HG03135 (cell line): ENCODE measurements around the gene AMBN.
A peak's percentile ranks its signal among the peaks of the same experiment; 100 is the strongest.

Experiments
- ATAC-seq: cut with Tn5 transposase; IDR thresholded peaks from one replicate; pipeline ENCODE4 v1.9.1; 2021; ENCODE audit warnings: mild to moderate bottlenecking, moderate library complexity; ENCODE audit not compliant: unreplicated experiment

AMBN gene, protein sequence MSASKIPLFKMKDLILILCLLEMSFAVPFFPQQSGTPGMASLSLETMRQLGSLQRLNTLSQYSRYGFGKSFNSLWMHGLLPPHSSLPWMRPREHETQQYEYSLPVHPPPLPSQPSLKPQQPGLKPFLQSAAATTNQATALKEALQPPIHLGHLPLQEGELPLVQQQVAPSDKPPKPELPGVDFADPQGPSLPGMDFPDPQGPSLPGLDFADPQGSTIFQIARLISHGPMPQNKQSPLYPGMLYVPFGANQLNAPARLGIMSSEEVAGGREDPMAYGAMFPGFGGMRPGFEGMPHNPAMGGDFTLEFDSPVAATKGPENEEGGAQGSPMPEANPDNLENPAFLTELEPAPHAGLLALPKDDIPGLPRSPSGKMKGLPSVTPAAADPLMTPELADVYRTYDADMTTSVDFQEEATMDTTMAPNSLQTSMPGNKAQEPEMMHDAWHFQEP

GRCh38 chr4:70591955-70592582 is at the start of gene AMBN:
TSS of gene AMBN (plus strand) at chr4:70592256. CDS start at chr4:70592359, 103 bp downstream.
- ATAC-seq, result no peak

DNA sequence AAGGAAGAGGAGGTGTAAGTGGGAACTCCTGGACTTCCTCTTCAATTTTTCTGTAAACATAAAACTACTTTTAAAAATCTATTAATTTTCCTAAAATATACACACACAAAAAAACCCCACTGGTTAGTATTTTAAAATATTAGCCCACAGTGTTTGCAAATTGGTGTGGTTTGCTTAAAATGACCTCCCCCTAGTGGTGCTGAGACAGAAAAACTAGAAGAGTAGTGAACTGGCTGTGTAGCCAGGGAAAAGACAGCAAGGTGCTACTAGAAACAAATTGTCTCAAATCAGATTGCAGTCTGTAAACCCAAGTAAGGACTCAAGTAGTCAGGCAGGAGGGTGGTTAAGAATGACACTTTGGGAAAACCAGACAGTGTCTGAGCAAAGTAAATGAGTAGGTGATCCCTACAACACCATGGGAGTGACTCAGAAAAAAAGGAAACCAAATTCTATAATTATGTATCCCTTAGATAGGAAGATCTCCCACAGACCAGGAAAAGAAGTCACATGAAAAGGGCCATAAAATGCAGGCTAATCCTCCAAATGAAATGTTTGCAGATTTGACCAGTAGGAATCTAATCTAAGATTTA is 47.7 kb upstream of the AMBN start:
- ATAC-seq, result no peak

DNA sequence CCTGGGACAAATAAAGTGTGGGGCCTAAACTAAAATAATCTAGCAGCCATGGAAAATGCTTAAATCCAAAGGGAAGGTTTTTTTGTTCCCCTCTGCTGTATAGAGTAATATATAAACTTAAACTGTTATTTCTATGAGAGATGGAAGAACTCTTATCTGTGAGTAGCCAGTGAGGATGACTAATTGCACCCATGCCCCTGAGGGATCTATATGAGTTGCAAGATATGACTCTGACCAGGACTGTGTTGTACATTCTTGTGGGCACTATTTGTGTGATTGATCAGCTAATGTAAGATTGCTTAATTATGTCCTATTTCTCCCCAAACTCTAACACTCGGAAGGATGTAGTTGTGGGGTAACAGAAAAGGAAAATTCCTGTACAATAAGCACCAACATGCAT is 35.2 kb upstream of the AMBN start:
- ATAC-seq, result no peak

DNA sequence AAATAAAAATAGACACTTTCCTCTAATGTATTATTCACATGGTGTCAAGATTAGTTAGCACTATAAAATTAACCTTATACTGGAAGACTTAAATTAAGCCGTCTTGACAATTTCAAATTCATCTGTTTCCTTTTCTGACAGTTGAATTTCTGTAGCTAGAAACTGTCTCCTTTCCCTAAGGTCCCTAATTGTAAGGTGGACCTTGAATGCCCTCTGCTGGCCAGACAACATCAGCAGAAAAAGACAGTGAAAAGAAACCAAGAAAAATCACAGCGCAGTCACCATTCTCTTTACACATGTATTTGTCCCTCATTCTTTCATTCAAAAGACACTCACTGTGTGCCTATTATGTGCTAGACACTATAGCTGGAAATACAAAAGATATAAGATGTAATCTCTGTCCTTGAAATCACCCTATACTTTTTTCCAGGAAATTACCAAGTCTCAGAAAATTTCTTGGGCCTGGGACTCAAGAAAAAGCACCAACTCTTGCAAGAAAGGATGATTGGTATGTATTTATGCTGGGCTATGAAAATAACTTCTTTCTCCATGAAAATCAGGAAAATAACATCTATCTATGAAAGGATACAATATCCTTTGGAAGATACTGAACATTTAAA is 32.7 kb upstream of the AMBN start:
- ATAC-seq, result peak; percentile 62

DNA sequence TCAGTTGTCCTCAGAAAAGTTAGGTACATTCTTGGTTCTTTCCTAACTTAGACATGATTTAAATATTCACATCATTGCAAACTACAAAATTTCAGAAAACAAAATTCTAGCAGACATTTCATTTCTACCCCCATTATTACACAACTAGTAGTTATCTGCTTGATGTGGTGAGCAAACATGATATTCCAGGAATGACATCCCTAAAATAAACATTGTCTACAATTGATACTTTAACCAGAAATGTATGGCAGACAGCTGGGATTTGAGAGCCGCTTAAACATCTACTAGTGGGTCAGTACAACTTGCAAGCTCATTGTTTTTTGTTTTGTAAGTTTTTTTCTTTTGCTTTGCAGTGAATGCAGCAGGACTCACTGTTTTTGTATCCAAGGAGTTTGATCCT is 32.1 kb upstream of the AMBN start:
- ATAC-seq, result no peak

- ATAC-seq, result no peak
These were observed 28.0 kb upstream of the AMBN start for GRCh38 chr4:70564033-70564432.

- ATAC-seq, result no peak
These were observed 21.3 kb upstream of the AMBN start for GRCh38 chr4:70570796-70571195.

DNA sequence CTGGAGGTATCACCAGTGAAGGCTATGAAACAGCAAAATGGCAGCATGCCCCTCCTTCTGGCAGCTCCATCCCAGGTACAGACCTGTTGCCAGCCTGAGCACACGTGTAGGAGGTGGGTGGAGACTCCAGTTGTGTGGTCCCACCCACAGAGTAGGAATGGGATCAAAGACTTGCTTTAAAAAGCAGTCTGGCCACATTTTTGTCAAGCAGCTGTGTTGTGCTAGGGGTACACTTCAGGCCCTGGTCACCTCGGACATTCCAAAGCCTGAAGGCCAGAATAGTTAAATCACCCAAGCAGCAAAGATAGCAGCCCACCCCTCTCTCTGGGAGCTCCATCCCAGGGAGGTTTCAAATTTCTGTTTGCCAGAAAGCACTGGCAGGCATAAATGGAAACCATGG is 20.3 kb upstream of the AMBN start:
- no peak for ATAC-seq

GRCh38 chr4:70575964-70576363 is 16.1 kb upstream of the AMBN start:
- no peak for ATAC-seq

GRCh38 chr4:70577220-70577927 is 14.7 kb upstream of the AMBN start:
- ATAC-seq, result no peak

- ATAC-seq, result no peak
These were observed 10.1 kb upstream of the AMBN start for GRCh38 chr4:70581980-70582379.

- no peak for ATAC-seq
These were observed 7.9 kb upstream of the AMBN start for GRCh38 chr4:70583952-70584834.

DNA sequence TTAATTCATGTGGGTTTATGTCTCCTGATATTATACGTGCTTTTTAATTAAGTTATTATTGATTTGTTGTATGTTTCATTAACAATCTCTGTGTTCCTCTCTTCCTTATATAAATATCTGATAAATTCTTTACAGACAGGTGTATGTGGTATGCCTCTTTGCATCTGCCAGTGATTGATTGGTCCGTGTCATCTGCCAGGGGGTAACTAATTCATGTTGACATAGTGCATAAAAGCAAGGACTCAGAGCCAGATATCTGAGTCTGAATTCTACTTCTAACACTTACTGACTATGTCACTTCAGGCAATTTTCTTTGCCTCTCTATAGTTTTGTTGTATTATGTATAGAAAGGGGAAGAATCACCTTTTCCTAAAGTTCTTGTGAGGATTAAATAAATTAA is 5.2 kb upstream of the AMBN start:
- ATAC-seq, result no peak

DNA sequence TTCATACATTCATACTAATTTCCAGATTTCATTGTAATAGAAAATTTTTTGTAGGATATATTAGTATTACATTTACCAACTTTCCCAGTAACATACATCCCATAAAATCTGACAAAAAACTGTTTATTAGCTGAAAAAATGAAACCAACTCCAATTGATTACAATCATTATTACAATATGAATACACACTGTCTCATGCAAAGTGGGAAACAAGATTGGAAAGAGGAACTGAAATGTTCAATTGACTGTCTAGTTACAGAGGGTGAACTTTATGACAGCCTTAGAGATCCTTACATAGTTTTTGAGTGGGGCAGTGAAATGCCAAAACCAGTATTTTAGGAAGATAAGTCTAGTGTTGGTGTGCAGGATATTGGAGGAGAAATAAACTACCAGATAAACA is 2.3 kb upstream of the AMBN start:
- ATAC-seq, result peak; percentile 98

DNA sequence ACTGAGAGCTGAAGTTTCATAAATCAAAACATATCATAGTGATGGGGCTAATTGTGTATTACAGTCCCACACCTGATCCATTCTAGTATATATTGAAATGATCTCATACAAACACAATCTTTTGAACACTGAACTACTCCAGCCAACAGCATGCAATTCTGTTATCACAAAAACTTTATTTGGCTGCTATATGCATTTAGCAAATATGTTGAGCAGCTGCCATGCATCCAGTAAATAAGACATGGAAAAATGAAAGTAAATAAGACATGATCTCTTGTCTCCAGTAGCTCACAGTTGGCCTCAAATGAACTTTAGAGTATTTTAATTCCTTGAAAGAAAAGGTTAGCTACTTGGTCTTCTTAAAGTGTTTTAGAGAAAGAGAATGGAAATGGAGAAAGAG is 2.1 kb downstream of the AMBN start:
- no peak for ATAC-seq

- no peak for ATAC-seq
These were observed 8.2 kb downstream of the AMBN start for GRCh38 chr4:70600305-70600704.

GRCh38 chr4:70600977-70601376 is 8.9 kb downstream of the AMBN start:
- peak; percentile 9 for ATAC-seq

DNA sequence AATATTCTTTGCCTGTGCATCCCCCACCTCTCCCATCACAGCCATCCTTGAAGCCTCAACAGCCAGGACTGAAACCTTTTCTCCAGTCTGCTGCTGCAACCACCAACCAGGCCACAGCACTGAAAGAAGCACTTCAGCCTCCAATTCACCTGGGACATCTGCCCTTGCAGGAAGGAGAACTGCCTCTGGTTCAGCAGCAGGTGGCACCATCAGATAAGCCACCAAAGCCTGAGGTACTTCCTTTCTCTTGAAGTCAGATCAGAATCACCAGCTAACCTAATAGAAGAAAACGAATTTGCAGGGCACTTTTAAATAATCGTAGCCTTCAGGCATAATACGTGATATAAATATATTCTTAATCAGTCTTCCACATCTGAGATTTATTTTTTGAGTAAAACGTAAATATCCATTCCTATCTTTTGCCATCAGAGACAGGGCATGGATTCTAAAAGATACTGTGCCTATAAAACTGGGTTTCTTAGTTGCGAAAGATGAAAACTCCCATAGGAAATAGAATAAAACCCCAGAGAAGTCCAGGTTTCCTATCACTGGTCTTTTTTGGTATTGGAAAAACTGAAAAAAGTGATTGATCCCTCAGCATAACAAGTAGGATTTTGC is 9.5 kb downstream of the AMBN start:
- peak; percentile 97 for ATAC-seq

DNA sequence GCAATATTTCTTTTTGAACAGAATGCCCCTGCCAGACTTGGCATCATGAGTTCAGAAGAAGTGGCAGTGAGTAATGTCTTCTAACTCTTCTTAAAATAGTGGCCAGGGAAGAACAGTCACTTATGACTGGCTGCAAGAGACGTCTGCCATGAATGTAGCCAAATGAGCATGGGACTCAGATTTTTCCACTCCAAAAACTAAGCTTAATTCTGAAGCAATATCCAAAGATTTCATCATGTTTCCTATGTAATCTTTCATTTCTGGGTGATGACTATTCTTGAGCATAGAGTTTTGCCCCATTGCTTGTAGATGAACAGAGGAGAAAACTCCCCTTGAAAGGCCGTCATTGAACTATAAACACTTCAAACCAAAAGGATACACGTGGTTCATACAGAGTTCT is 11.8 kb downstream of the AMBN start:
- no peak for ATAC-seq

DNA sequence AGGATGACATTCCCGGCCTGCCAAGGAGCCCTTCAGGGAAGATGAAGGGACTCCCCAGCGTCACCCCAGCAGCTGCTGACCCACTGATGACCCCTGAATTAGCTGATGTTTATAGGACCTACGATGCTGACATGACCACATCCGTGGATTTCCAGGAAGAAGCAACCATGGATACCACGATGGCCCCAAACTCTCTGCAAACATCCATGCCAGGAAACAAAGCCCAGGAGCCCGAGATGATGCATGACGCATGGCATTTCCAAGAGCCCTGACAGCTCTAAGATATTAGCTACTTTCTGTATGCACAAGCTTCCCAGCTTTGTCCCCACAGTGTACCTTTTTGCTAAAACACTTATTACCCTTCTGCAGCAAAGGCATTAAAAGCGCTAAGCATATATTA is 14.4 kb downstream of the AMBN start:
- no peak for ATAC-seq
